ENCODE data around the gene LRRC61.

- TF ChIP-seq POLR2A (IDR thresholded peaks at IDR 0.05) (no peak), CTCF (IDR thresholded peaks at IDR 0.05) (no peak)
Measured at GRCh38 chr7:150373049-150373801, 50.1 kb downstream of the LRRC61 start.
